A549 (cell line): ENCODE measurements around the gene DTX1. TPM values are rescaled to one million over a fixed set of nuclear protein-coding genes. Genes with fewer than 3 reads are reported as not detected.
"Not testable (repeated sequence)": the region's sequence is repeated elsewhere in the genome, so short reads cannot be mapped to it uniquely, and the experiment has no call there.

Experiments
- ATAC-seq, 2 experiments: fragments of 200-7000 bp in 1 of 2; fragments of >200 bp in 1 of 2; cut with Nextera tagmentation in 1 of 2; cut with Tn5 transposase in 1 of 2; 3 replicates each; pipeline versions ENCODE4 v1.8.0 to v1.9.1; 2018 to 2020; ENCODE audit warnings: mild to moderate bottlenecking in 1 of 2, moderate library complexity in 1 of 2
- CTCF ChIA-PET: fragments of 300-600 bp; sonication (Branson Sonifier 250); formaldehyde crosslinking; extraction: SDS; loops from one replicate; lab custom pipeline; 2021; ENCODE audit warnings: antibody characterized with exemption, inconsistent platforms; lab: Yijun Ruan, JAX
- POLR2A ChIA-PET: fragments of 350-600 bp; formaldehyde crosslinking; extraction: SDS; loops from one replicate; lab custom pipeline; 2021; ENCODE audit warnings: antibody characterized with exemption, inconsistent platforms; lab: Yijun Ruan, JAX
- DNase-seq, 2 experiments: peaks; one replicate each; pipeline versions ENCODE4 v3.0.0 to v3.0.0-alpha.2; 2011 to 2016; ENCODE audit warnings: low read depth in 1 of 2, low spot score in 1 of 2
- FAIRE-seq: peaks from 2 replicates; lab custom pipeline; 2011; peaks lifted over from hg19 to GRCh38; lab: Jason Lieb, UNC
- H3K27ac ChIP-seq, 2 experiments: fragments of >200 bp; sonication (Bioruptor Twin); formaldehyde crosslinking; 3 replicates each; pipeline ENCODE4 v1.5.1; 2016 to 2017
- H3K4me1 ChIP-seq: fragments of >200 bp; sonication (Bioruptor Twin); formaldehyde crosslinking; 3 replicates; pipeline ENCODE4 v1.6.1; 2016
- H3K4me2 ChIP-seq: fragments of >200 bp; sonication (Bioruptor Twin); formaldehyde crosslinking; 3 replicates; pipeline ENCODE4 v1.6.1; 2016
- H3K4me3 ChIP-seq: fragments of >200 bp; sonication (Bioruptor Twin); formaldehyde crosslinking; 3 replicates; pipeline ENCODE4 v1.5.1; 2016
- H3K9me3 ChIP-seq: fragments of >200 bp; sonication (Bioruptor Twin); formaldehyde crosslinking; 3 replicates; pipeline ENCODE4 v1.6.1; 2016
- CEBPB ChIP-seq, 2 experiments: fragments of >200 bp in 1 of 2; sonication (Bioruptor Twin) in 1 of 2; formaldehyde crosslinking in 1 of 2; IDR thresholded peaks; 2 replicates each; pipeline ENCODE4 v1.6.1; 2012 to 2016
- EHF ChIP-seq: fragments of 250-450 bp; sonication (Bioruptor Pico); IDR thresholded peaks from 2 replicates; pipeline ENCODE4 v1.5.0; 2020; ENCODE audit warnings: mild to moderate bottlenecking
- EHMT2 ChIP-seq: fragments of 200-600 bp; sonication (generic); IDR thresholded peaks from 2 replicates; pipeline ENCODE4 v1.6.1; 2016; ENCODE audit warnings: antibody characterized with exemption, low read depth, mild to moderate bottlenecking, moderate library complexity
- ESRRA ChIP-seq: fragments of 150-350 bp; IDR thresholded peaks from 2 replicates; pipeline ENCODE4 v1.6.1; 2014; ENCODE audit warnings: mild to moderate bottlenecking, low read length, borderline replicate concordance
- FOSL2 ChIP-seq, 2 experiments: fragments of 450-650 bp in 1 of 2; fragments of >200 bp in 1 of 2; sonication (Bioruptor Twin) in 1 of 2; formaldehyde crosslinking; IDR thresholded peaks; 2 replicates each; pipeline versions ENCODE4 v1.5.0 to v1.6.1; 2016 to 2020; ENCODE audit warnings: mild to moderate bottlenecking in 1 of 2, moderate library complexity in 1 of 2
- HEYL ChIP-seq: fragments of 250-450 bp; sonication (Bioruptor Pico); IDR thresholded peaks from 2 replicates; pipeline ENCODE4 v1.8.0; 2021; ENCODE audit warnings: mild to moderate bottlenecking, moderate library complexity
- HOXB13 ChIP-seq: fragments of 250-450 bp; sonication (Bioruptor Pico); IDR thresholded peaks from 2 replicates; pipeline ENCODE4 v1.5.0; 2020; ENCODE audit warnings: low read depth, mild to moderate bottlenecking, moderate library complexity
- KDM1A ChIP-seq: fragments of 200-600 bp; sonication (generic); IDR thresholded peaks from 2 replicates; pipeline ENCODE4 v1.6.1; 2016; ENCODE audit warnings: low read depth, mild to moderate bottlenecking
- KDM5A ChIP-seq: fragments of 200-600 bp; sonication (generic); IDR thresholded peaks from 2 replicates; pipeline ENCODE4 v1.6.1; 2016; ENCODE audit warnings: antibody characterized with exemption, mild to moderate bottlenecking
- MAFK ChIP-seq: fragments of 450-650 bp; IDR thresholded peaks from 2 replicates; pipeline ENCODE4 v1.6.1; 2014; ENCODE audit not compliant: partially characterized antibody
- MAZ ChIP-seq: fragments of 150-350 bp; IDR thresholded peaks from 2 replicates; pipeline ENCODE4 v1.6.1; 2014; ENCODE audit warnings: antibody characterized with exemption, low read depth, low read length, borderline replicate concordance
- POLR2AphosphoS2 ChIP-seq: conservative IDR thresholded peaks from 2 replicates; pipeline ENCODE4 v1.6.1; 2012; ENCODE audit warnings: low read length, improper control_type of control experiment, inconsistent platforms
- RAD21 ChIP-seq, 2 experiments: fragments of >200 bp in 1 of 2; sonication (Bioruptor Twin) in 1 of 2; formaldehyde crosslinking in 1 of 2; IDR thresholded peaks in 1 of 2; conservative IDR thresholded peaks in 1 of 2; 2 replicates in 1 of 2; 3 replicates in 1 of 2; pipeline ENCODE4 v1.6.1; 2012 to 2018; ENCODE audit warnings: inconsistent platforms in 1 of 2
- RARB ChIP-seq: fragments of 250-450 bp; sonication (Bioruptor Pico); IDR thresholded peaks from 2 replicates; pipeline ENCODE4 v1.8.0; 2021; ENCODE audit warnings: mild to moderate bottlenecking, moderate library complexity
- RCOR1 ChIP-seq: fragments of 150-350 bp; IDR thresholded peaks from 2 replicates; pipeline ENCODE4 v1.6.1; 2014; ENCODE audit warnings: antibody characterized with exemption, low read length, low read depth
- RFX5 ChIP-seq: fragments of 450-650 bp; IDR thresholded peaks from 2 replicates; pipeline ENCODE4 v1.7.1; 2014; ENCODE audit warnings: antibody characterized with exemption, mild to moderate bottlenecking, moderate library complexity
- RNF2 ChIP-seq: fragments of 200-600 bp; sonication (generic); IDR thresholded peaks from 2 replicates; pipeline ENCODE4 v1.6.1; 2016; ENCODE audit warnings: low read depth, mild to moderate bottlenecking, antibody characterized with exemption, moderate library complexity, borderline replicate concordance
- SMC3 ChIP-seq: fragments of >200 bp; sonication (Bioruptor Twin); formaldehyde crosslinking; IDR thresholded peaks from 3 replicates; pipeline ENCODE4 v1.6.1; 2018; ENCODE audit warnings: inconsistent platforms
- TFCP2L1 ChIP-seq: fragments of 250-450 bp; sonication (Bioruptor Pico); IDR thresholded peaks from 2 replicates; pipeline ENCODE4 v1.5.0; 2021; ENCODE audit warnings: mild to moderate bottlenecking
- TP53 ChIP-seq: fragments of 250-450 bp; sonication (Bioruptor Pico); IDR thresholded peaks from 2 replicates; pipeline ENCODE4 v1.5.0; 2021; ENCODE audit warnings: mild to moderate bottlenecking, moderate library complexity
- ZFP36 ChIP-seq: fragments of 450-650 bp; IDR thresholded peaks from 2 replicates; pipeline ENCODE4 v1.6.1; 2014; ENCODE audit warnings: borderline replicate concordance; ENCODE audit not compliant: partially characterized antibody
- ZNF302 ChIP-seq: fragments of 250-450 bp; sonication (Bioruptor Pico); IDR thresholded peaks from 2 replicates; pipeline ENCODE4 v1.9.0; 2021; ENCODE audit warnings: inconsistent platforms, mild to moderate bottlenecking, moderate library complexity
- ZSCAN20 ChIP-seq: fragments of 250-450 bp; sonication (Bioruptor Pico); IDR thresholded peaks from 2 replicates; pipeline ENCODE4 v1.8.0; 2022; ENCODE audit warnings: mild to moderate bottlenecking, moderate library complexity
- WGBS: methylation state at CpG from one replicate; pipeline ENCODE4 v1.1.6; 2017; ENCODE audit errors: missing lambda C conversion rate; 5-methylcytosine and 5-hydroxymethylcytosine counted together
- polyA plus RNA-seq, 4 experiments: library from polyadenylated mRNA; depleted of rRNA in 3 of 4; stranded (reverse); fragments of >200 nt; fragmentation: RNase III in 1 of 4; extraction: RNeasy Plus Mini Kit Qiagen cat#74134 plus additional on column Dnase treatment in 1 of 4; gene quantifications; 2 replicates in 3 of 4; 3 replicates in 1 of 4; pipeline ENCODE4 v1.2.3, GENCODE V29; 2011 to 2017
- TF ChIP-seq, protein P1 (sequence below): IDR thresholded peaks from 2 replicates; pipeline ENCODE4 v1.6.1; 2012; ENCODE audit warnings: low read depth, borderline replicate concordance
- TF ChIP-seq, protein P2 (sequence below): IDR thresholded peaks from 2 replicates; pipeline ENCODE4 v1.6.1; 2012
- TF ChIP-seq, protein P3 (sequence below): fragments of 200-600 bp; sonication (generic); IDR thresholded peaks from 2 replicates; pipeline ENCODE4 v1.6.1; 2016; ENCODE audit warnings: antibody characterized with exemption, mild to moderate bottlenecking, moderate library complexity
- TF ChIP-seq, protein P4 (sequence below): fragments of 250-450 bp; sonication (Bioruptor Pico); IDR thresholded peaks from 2 replicates; pipeline ENCODE4 v1.5.0; 2021; ENCODE audit warnings: mild to moderate bottlenecking, moderate library complexity, borderline replicate concordance

DTX1 gene
- polyA plus RNA-seq, 2 of the 4 experiments (the other 2 are of a cell fraction), result 0.28 to 0.37 TPM

DNA sequence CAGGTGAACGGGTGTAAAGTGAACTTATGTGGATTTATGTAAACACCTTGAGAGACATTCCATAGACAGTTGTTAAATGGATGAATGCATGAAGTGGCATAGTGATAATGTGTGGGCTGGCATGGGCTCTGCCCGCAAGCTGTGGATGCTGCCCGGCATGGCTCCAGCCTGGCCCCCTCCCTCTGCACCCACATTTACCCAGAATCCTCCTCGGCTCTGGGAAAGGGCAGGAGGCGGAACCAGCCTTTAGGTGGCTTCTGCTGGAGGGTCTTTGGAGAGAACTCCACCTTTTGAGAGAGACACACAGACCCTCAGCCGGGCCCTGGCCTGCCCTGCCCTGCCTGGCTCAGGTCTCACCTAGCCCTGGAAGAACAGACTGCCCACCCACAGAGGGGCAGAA is 60.3 kb downstream of the DTX1 start:
- H3K27ac ChIP-seq, result no peak overlapping the region
- ATAC-seq (peak in 1 of 2 experiments; percentile 41; a peak in 3 of 6 replicates), FAIRE-seq (no peak), DNase-seq (no peak)
- ChIA-PET CTCF (interaction anchor here (1.4 to 1.6 kb wide), 2 partner anchors 18 to 36 kb away, joined by 4 to 8 read pairs; no protein-coding TSS in a partner anchor), POLR2A (no interaction called here)
- no peak for TF ChIP-seq FOSL2 (IDR thresholded peaks at IDR 0.05)
- TF ChIP-seq FOSL2 (CRISPR knock-in tag; IDR thresholded peaks at IDR 0.05), result no peak
- TF ChIP-seq RNF2, result no peak
- no peak for TF ChIP-seq POLR2AphosphoS2
- TF ChIP-seq RARB (CRISPR knock-in tag), result no peak
- no peak for TF ChIP-seq ESRRA
- TF ChIP-seq, protein P1, sequence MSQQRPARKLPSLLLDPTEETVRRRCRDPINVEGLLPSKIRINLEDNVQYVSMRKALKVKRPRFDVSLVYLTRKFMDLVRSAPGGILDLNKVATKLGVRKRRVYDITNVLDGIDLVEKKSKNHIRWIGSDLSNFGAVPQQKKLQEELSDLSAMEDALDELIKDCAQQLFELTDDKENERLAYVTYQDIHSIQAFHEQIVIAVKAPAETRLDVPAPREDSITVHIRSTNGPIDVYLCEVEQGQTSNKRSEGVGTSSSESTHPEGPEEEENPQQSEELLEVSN, result no peak
- no peak for TF ChIP-seq RAD21 (conservative IDR thresholded peaks at IDR 0.05 in 1 of 2, IDR thresholded peaks at IDR 0.05 in 1 of 2)
- TF ChIP-seq ZSCAN20 (CRISPR knock-in tag), result no peak
- TF ChIP-seq MAFK, result no peak
- TF ChIP-seq CEBPB (IDR thresholded peaks at IDR 0.05), result no peak
- TF ChIP-seq, protein P2, sequence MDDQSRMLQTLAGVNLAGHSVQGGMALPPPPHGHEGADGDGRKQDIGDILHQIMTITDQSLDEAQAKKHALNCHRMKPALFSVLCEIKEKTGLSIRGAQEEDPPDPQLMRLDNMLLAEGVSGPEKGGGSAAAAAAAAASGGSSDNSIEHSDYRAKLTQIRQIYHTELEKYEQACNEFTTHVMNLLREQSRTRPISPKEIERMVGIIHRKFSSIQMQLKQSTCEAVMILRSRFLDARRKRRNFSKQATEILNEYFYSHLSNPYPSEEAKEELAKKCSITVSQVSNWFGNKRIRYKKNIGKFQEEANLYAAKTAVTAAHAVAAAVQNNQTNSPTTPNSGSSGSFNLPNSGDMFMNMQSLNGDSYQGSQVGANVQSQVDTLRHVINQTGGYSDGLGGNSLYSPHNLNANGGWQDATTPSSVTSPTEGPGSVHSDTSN, result no peak
- no peak for TF ChIP-seq TFCP2L1 (CRISPR knock-in tag)
- no peak for TF ChIP-seq HEYL (CRISPR knock-in tag)
- TF ChIP-seq SMC3, result no peak
- TF ChIP-seq, protein P3, sequence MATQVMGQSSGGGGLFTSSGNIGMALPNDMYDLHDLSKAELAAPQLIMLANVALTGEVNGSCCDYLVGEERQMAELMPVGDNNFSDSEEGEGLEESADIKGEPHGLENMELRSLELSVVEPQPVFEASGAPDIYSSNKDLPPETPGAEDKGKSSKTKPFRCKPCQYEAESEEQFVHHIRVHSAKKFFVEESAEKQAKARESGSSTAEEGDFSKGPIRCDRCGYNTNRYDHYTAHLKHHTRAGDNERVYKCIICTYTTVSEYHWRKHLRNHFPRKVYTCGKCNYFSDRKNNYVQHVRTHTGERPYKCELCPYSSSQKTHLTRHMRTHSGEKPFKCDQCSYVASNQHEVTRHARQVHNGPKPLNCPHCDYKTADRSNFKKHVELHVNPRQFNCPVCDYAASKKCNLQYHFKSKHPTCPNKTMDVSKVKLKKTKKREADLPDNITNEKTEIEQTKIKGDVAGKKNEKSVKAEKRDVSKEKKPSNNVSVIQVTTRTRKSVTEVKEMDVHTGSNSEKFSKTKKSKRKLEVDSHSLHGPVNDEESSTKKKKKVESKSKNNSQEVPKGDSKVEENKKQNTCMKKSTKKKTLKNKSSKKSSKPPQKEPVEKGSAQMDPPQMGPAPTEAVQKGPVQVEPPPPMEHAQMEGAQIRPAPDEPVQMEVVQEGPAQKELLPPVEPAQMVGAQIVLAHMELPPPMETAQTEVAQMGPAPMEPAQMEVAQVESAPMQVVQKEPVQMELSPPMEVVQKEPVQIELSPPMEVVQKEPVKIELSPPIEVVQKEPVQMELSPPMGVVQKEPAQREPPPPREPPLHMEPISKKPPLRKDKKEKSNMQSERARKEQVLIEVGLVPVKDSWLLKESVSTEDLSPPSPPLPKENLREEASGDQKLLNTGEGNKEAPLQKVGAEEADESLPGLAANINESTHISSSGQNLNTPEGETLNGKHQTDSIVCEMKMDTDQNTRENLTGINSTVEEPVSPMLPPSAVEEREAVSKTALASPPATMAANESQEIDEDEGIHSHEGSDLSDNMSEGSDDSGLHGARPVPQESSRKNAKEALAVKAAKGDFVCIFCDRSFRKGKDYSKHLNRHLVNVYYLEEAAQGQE, result no peak
- no peak for TF ChIP-seq KDM5A
- no peak for TF ChIP-seq MAZ
- no peaks in the 10 kb centered on the region for H3K9me3 ChIP-seq
- WGBS, result 63% methylated on average over 5 of the region's 6 CpGs
- no peaks in the 10 kb centered on the region for H3K4me1 ChIP-seq
- no peak overlapping the region for H3K4me3 ChIP-seq
- no peak overlapping the region for H3K4me2 ChIP-seq

DNA sequence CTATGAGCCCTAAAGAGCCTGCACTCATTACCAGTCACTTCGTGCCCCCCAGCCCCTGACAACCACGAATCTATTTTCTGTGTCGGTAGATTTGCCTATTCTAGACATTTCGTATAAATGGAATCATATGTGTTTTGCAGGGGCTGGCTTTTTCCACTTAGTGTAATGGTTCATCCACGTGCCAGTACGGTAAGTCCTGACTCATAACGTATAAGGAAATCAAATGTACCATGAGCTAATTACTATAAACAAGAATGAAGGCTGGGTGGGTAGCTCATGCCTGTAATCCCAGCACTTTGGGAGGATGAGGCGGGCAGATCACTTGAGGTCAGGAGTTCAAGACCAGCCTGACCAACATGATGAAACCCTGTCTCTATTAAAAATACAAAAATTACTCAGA is 61.2 kb downstream of the DTX1 start:
- H3K9me3 ChIP-seq, ATAC-seq, H3K4me2 ChIP-seq, DNase-seq, POLR2A ChIA-PET, H3K4me1 ChIP-seq, H3K27ac ChIP-seq, H3K4me3 ChIP-seq, FAIRE-seq: not testable (repeated sequence)
- CTCF ChIA-PET, result interaction anchor here (1.4 to 1.6 kb wide), 2 partner anchors 19 to 36 kb away, joined by 4 to 8 read pairs; no protein-coding TSS in a partner anchor
- 45% methylated on average over 8 of the region's 8 CpGs for WGBS

DNA sequence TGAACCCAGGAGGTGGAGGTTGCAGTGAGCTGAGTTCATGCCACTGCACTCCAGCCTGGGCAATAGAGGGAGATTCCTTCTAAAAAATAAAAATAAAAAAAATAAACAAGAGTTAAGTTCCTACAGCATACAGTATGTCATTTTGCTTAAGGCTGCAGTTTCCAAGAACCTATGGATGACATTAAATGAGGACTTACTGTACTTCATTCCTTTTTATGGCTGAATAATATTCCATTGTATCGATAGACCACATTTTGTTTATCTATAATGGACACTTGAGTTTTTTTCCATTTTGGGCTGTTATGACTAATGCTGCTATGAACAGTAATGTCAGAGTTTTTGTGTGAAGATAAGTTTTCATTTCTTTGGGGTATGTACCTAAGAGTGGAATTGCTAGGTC is 61.6 kb downstream of the DTX1 start:
- WGBS, result 92% methylated on average over 1 of the region's 1 CpG
- Histone ChIP-seq H3K4me2 (no peak overlapping the region), H3K4me3 (no peak overlapping the region), H3K9me3 (peaks cover 3% of the 10 kb centered on the region; the same call in 1 of the 3 replicates), H3K4me1 (no peaks in the 10 kb centered on the region), H3K27ac (no peak overlapping the region)
- DNase-seq, result no peak
- POLR2A ChIA-PET, result no interaction called here
- ATAC-seq, result no peak
- no peak for FAIRE-seq
- CTCF ChIA-PET, result interaction anchor here (1.4 to 1.6 kb wide), 2 partner anchors 19 to 35 kb away, joined by 4 to 8 read pairs; no protein-coding TSS in a partner anchor
- TF ChIP-seq TP53 (CRISPR knock-in tag) (no peak), MAFK (no peak), ZFP36 (no peak), HOXB13 (CRISPR knock-in tag) (no peak), RCOR1 (no peak), ZNF302 (CRISPR knock-in tag) (no peak), EHMT2 (no peak), KDM1A (no peak), EHF (CRISPR knock-in tag) (no peak), RFX5 (no peak)
- TF ChIP-seq, protein P4, sequence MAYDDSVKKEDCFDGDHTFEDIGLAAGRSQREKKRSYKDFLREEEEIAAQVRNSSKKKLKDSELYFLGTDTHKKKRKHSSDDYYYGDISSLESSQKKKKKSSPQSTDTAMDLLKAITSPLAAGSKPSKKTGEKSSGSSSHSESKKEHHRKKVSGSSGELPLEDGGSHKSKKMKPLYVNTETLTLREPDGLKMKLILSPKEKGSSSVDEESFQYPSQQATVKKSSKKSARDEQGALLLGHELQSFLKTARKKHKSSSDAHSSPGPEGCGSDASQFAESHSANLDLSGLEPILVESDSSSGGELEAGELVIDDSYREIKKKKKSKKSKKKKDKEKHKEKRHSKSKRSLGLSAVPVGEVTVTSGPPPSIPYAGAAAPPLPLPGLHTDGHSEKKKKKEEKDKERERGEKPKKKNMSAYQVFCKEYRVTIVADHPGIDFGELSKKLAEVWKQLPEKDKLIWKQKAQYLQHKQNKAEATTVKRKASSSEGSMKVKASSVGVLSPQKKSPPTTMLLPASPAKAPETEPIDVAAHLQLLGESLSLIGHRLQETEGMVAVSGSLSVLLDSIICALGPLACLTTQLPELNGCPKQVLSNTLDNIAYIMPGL, result no peak
